ENCODE measurements around the gene MED15.
A peak's percentile ranks its signal among the peaks of the same experiment; 100 is the strongest.

MED15 gene

GRCh38 chr22:20484948-20485683 is 22.3 kb upstream of the MED15 start:
- H3K4me3 ChIP-seq (ENCODE audit: low read length), result no peak overlapping the region
- no peaks in the 10 kb centered on the region for H3K4me1 ChIP-seq (ENCODE audit: insufficient read depth, low read length)
- no peaks in the 10 kb centered on the region for H3K36me3 ChIP-seq (ENCODE audit: insufficient read depth, low read length)
- no peak overlapping the region for H3K9ac ChIP-seq (ENCODE audit: low read depth, low read length)
- 91% methylated on average over 4 of the region's 4 CpGs for WGBS
- no peaks in the 10 kb centered on the region for H3K27me3 ChIP-seq (ENCODE audit: insufficient read depth, low read length)
- no peak overlapping the region for H3K27ac ChIP-seq (ENCODE audit: low read depth, low read length)
- H3K9me3 ChIP-seq (ENCODE audit: insufficient read depth, low read depth, low read length), result no peaks in the 10 kb centered on the region

DNA sequence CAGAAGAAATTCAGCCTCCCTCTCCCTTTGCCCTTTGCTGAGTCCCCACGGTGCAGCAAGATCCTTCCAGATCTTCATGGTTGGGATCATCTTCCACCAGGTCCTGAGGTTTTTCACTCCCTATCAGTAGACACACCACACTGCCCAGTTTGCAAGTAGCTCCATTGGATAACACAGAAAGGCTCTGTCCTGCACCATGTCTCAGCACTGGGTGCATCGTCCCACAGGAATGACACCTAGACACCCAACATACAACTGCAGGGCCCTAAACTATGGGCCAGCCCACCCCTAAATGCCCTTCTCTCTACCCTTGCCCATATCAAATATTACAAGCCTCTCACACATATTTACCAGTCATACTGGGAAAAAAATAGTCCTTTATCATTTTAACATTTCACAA is 21.2 kb upstream of the MED15 start:
- WGBS, result 92% methylated on average over 2 of the region's 2 CpGs
- Histone ChIP-seq H3K4me1 (ENCODE audit: insufficient read depth, low read length) (no peaks in the 10 kb centered on the region), H3K9me3 (ENCODE audit: insufficient read depth, low read depth, low read length) (no peaks in the 10 kb centered on the region), H3K4me3 (ENCODE audit: low read length) (no peak overlapping the region), H3K36me3 (ENCODE audit: insufficient read depth, low read length) (no peaks in the 10 kb centered on the region), H3K27ac (ENCODE audit: low read depth, low read length) (no peak overlapping the region), H3K27me3 (ENCODE audit: insufficient read depth, low read length) (no peaks in the 10 kb centered on the region), H3K9ac (ENCODE audit: low read depth, low read length) (no peak overlapping the region)

GRCh38 chr22:20487715-20488114 is 19.7 kb upstream of the MED15 start:
- H3K4me1 ChIP-seq (ENCODE audit: insufficient read depth, low read length), result no peaks in the 10 kb centered on the region
- no peaks in the 10 kb centered on the region for H3K36me3 ChIP-seq (ENCODE audit: insufficient read depth, low read length)
- no peak overlapping the region for H3K27ac ChIP-seq (ENCODE audit: low read depth, low read length)
- H3K9me3 ChIP-seq (ENCODE audit: insufficient read depth, low read depth, low read length), result no peaks in the 10 kb centered on the region
- no peaks in the 10 kb centered on the region for H3K27me3 ChIP-seq (ENCODE audit: insufficient read depth, low read length)
- H3K4me3 ChIP-seq (ENCODE audit: low read length), result no peak overlapping the region
- no peak overlapping the region for H3K9ac ChIP-seq (ENCODE audit: low read depth, low read length)
- WGBS, result 95% methylated on average over 2 of the region's 2 CpGs

- 94% methylated on average over 11 of the region's 11 CpGs for WGBS
- no peaks in the 10 kb centered on the region for H3K4me1 ChIP-seq (ENCODE audit: insufficient read depth, low read length)
- no peak overlapping the region for H3K9ac ChIP-seq (ENCODE audit: low read depth, low read length)
- no peaks in the 10 kb centered on the region for H3K36me3 ChIP-seq (ENCODE audit: insufficient read depth, low read length)
- H3K27me3 ChIP-seq (ENCODE audit: insufficient read depth, low read length), result peaks cover 8% of the 10 kb centered on the region
- H3K9me3 ChIP-seq (ENCODE audit: insufficient read depth, low read depth, low read length), result no peaks in the 10 kb centered on the region
- H3K4me3 ChIP-seq (ENCODE audit: low read length), result no peak overlapping the region
- no peak overlapping the region for H3K27ac ChIP-seq (ENCODE audit: low read depth, low read length)
Observed at GRCh38 chr22:20488946-20489345, 18.5 kb upstream of the MED15 start.

DNA sequence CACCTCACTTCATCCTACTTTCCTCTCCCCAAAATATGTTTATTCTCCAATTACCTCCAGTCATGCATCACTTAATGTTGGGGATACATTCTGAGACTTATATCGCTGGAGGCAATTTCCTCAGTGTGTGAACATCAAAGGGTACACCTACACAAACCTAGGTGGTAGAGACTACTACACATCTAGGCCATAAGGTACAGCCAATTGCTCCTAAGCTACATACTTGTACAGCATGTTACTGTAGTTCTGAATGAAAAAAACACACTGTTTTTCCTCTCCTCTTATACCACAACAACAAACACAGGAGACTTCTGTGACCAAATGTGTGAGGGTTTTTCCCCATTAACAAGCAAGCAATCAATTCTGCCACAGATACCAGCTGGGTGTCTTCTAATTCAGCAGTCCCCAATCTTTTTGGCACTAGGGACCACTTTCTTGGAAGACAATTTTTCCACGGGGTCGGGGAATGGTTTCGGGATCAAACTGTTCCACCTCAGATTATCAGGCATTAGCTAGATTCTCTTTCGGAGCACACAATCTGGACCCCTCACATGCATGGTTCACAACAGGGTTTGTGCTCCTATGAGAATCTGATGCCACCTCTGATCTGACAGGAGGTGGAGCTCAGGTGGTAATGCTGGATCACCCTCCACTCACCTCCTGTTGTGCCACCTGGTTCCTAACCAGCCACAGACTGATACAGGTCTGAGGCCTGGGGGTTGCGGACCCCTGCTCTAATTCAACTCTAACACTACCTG is 17.0 kb upstream of the MED15 start:
- WGBS, result 95% methylated on average over 6 of the region's 6 CpGs
- Histone ChIP-seq H3K4me3 (ENCODE audit: low read length) (no peak overlapping the region), H3K9me3 (ENCODE audit: insufficient read depth, low read depth, low read length) (no peaks in the 10 kb centered on the region), H3K27me3 (ENCODE audit: insufficient read depth, low read length) (peaks cover 21% of the 10 kb centered on the region), H3K36me3 (ENCODE audit: insufficient read depth, low read length) (no peaks in the 10 kb centered on the region), H3K4me1 (ENCODE audit: insufficient read depth, low read length) (no peaks in the 10 kb centered on the region), H3K9ac (ENCODE audit: low read depth, low read length) (no peak overlapping the region), H3K27ac (ENCODE audit: low read depth, low read length) (no peak overlapping the region)

GRCh38 chr22:20490941-20491307 is 16.5 kb upstream of the MED15 start:
- Histone ChIP-seq H3K27me3 (ENCODE audit: insufficient read depth, low read length) (peaks cover 21% of the 10 kb centered on the region), H3K9ac (ENCODE audit: low read depth, low read length) (no peak overlapping the region), H3K36me3 (ENCODE audit: insufficient read depth, low read length) (no peaks in the 10 kb centered on the region), H3K4me1 (ENCODE audit: insufficient read depth, low read length) (no peaks in the 10 kb centered on the region), H3K4me3 (ENCODE audit: low read length) (no peak overlapping the region), H3K9me3 (ENCODE audit: insufficient read depth, low read depth, low read length) (no peaks in the 10 kb centered on the region), H3K27ac (ENCODE audit: low read depth, low read length) (no peak overlapping the region)
- WGBS, result 100% methylated on average over 1 of the region's 1 CpG

DNA sequence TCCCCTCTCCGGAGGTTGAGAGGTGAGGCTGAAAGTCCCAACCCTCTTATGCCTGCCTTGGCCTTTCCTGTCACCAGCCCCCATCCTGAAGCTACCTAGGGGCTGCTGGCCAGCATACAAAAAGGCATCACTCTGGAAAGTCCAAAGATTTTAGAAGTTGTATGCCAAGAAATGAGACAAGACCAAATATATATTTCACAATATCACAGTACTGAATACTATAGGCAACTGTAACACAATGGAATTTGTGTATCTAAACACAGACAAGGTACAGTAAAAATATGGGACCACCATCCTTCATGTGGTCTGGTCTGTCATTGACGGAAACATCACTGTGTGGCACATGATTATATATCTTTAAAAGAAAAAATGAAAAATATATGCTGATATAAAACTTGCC is 16.1 kb upstream of the MED15 start:
- H3K4me3 ChIP-seq (ENCODE audit: low read length), result no peak overlapping the region
- H3K9me3 ChIP-seq (ENCODE audit: insufficient read depth, low read depth, low read length), result no peaks in the 10 kb centered on the region
- no peak overlapping the region for H3K27ac ChIP-seq (ENCODE audit: low read depth, low read length)
- peaks cover 21% of the 10 kb centered on the region for H3K27me3 ChIP-seq (ENCODE audit: insufficient read depth, low read length)
- no peaks in the 10 kb centered on the region for H3K36me3 ChIP-seq (ENCODE audit: insufficient read depth, low read length)
- WGBS, result 85% methylated on average over 2 of the region's 2 CpGs
- H3K9ac ChIP-seq (ENCODE audit: low read depth, low read length), result no peak overlapping the region
- no peaks in the 10 kb centered on the region for H3K4me1 ChIP-seq (ENCODE audit: insufficient read depth, low read length)

GRCh38 chr22:20494978-20495860 is 12.2 kb upstream of the MED15 start, which contains the start of gene KLHL22:
Gene KLHL22 (minus strand): TSS chr22:20495795. CDS start chr22:20489211, 6,584 bp downstream.
- peaks cover 5% of the 10 kb centered on the region; the same call in 1 of the 2 replicates for H3K36me3 ChIP-seq (ENCODE audit: insufficient read depth, low read length)
- H3K27ac ChIP-seq (ENCODE audit: low read depth, low read length), result peak within 1 kb of the TSS; percentile 78; the same call in 1 of the 2 replicates
- H3K4me1 ChIP-seq (ENCODE audit: insufficient read depth, low read length), result no peaks in the 10 kb centered on the region
- H3K4me3 ChIP-seq (ENCODE audit: low read length), result peak within 1 kb of the TSS; percentile 93
- H3K9ac ChIP-seq (ENCODE audit: low read depth, low read length), result peak within 1 kb of the TSS; percentile 71
- peaks cover 21% of the 10 kb centered on the region for H3K27me3 ChIP-seq (ENCODE audit: insufficient read depth, low read length)
- WGBS, result under 1% methylated on average over 108 of the region's 108 CpGs
- no peaks in the 10 kb centered on the region for H3K9me3 ChIP-seq (ENCODE audit: insufficient read depth, low read depth, low read length)

- Histone ChIP-seq H3K36me3 (ENCODE audit: insufficient read depth, low read length) (peaks cover 5% of the 10 kb centered on the region; the same call in 1 of the 2 replicates), H3K4me3 (ENCODE audit: low read length) (peak overlapping the region; percentile 93), H3K4me1 (ENCODE audit: insufficient read depth, low read length) (no peaks in the 10 kb centered on the region), H3K9ac (ENCODE audit: low read depth, low read length) (peak overlapping the region; percentile 55), H3K27ac (ENCODE audit: low read depth, low read length) (peak overlapping the region; percentile 78; the same call in 1 of the 2 replicates), H3K27me3 (ENCODE audit: insufficient read depth, low read length) (peaks cover 21% of the 10 kb centered on the region), H3K9me3 (ENCODE audit: insufficient read depth, low read depth, low read length) (no peaks in the 10 kb centered on the region)
- under 1% methylated on average over 54 of the region's 54 CpGs for WGBS
Observed at GRCh38 chr22:20495861-20496681, 11.3 kb upstream of the MED15 start.

DNA sequence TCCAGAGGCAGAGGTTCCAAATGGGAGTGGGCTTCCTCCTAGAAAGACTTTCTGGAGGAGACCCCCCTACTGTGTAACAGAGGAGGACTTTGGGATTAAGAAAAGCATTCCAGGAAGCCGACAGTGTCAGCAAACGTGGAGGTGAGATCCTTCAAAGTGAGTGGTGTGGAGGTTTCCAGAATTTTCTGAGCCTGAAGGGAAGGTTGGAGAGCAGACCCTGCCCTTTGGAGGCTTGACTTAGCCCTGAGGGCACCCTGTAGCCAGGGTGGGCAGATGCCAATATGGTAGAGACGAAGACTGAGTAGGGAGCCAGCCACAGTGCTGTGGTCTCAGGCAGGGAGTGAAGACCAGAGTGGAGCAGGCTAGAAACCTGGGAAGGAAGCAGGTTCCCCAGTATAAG is 10.0 kb upstream of the MED15 start:
- Histone ChIP-seq H3K27ac (ENCODE audit: low read depth, low read length) (no peak overlapping the region), H3K4me1 (ENCODE audit: insufficient read depth, low read length) (no peaks in the 10 kb centered on the region), H3K27me3 (ENCODE audit: insufficient read depth, low read length) (peaks cover 21% of the 10 kb centered on the region), H3K9ac (ENCODE audit: low read depth, low read length) (no peak overlapping the region), H3K36me3 (ENCODE audit: insufficient read depth, low read length) (peaks cover 5% of the 10 kb centered on the region; the same call in 1 of the 2 replicates), H3K9me3 (ENCODE audit: insufficient read depth, low read depth, low read length) (no peaks in the 10 kb centered on the region), H3K4me3 (ENCODE audit: low read length) (no peak overlapping the region)
- 78% methylated on average over 3 of the region's 3 CpGs for WGBS

Data from HUES64 (cell line).